Endothelial cell of umbilical vein (primary cell): ENCODE measurements around the gene ABCA2. TPM values are rescaled to one million over a fixed set of nuclear protein-coding genes. Genes with fewer than 3 reads are reported as not detected.

Source experiments
- BruUV-seq: library from RNA; stranded (reverse); fragments of 400-500 nt; replicated peaks from 2 replicates; lab custom pipeline; 2021; lab: Mats Ljungman, UMichigan
- CTCF ChIA-PET: fragments of 300-600, 350-600 bp; sonication (Branson Sonifier 250); formaldehyde crosslinking; loops from one replicate; lab custom pipeline; 2021; ENCODE audit warnings: antibody characterized with exemption, inconsistent platforms; lab: Charles Lee
- POLR2A ChIA-PET: fragments of 300-600, 350-600 bp; sonication (Branson Sonifier 250); formaldehyde crosslinking; loops from one replicate; lab custom pipeline; 2021; ENCODE audit warnings: antibody characterized with exemption, inconsistent platforms; lab: Charles Lee
- DNase-seq: peaks from one replicate; pipeline ENCODE4 v3.0.0-alpha.2; 2011; ENCODE audit warnings: low read depth, low spot score
- FAIRE-seq: peaks from 2 replicates; lab custom pipeline; 2011; peaks lifted over from hg19 to GRCh38; lab: Jason Lieb, UNC
- H2AFZ ChIP-seq: 2 replicates; pipeline ENCODE4 v1.6.0; 2012; ENCODE audit warnings: low read depth, low read length, control low read depth, inconsistent platforms
- H3K27ac ChIP-seq: 2 replicates; pipeline ENCODE4 v1.5.1; 2011; ENCODE audit warnings: low read depth, mild to moderate bottlenecking, control low read depth, low read length, moderate library complexity; ENCODE audit not compliant: insufficient read depth
- H3K27me3 ChIP-seq, 2 experiments: 2 replicates each; pipeline versions ENCODE4 v1.6.0 to v1.6.1; 2011; ENCODE audit warnings: low read length in 2 of 2, mixed read lengths in 1 of 2; ENCODE audit not compliant: control insufficient read depth in 2 of 2, insufficient read depth in 2 of 2
- H3K36me3 ChIP-seq, 2 experiments: 2 replicates in 1 of 2; 3 replicates in 1 of 2; pipeline ENCODE4 v1.5.1; 2011; ENCODE audit warnings: low read length in 2 of 2, mild to moderate bottlenecking in 1 of 2, moderate library complexity in 1 of 2; ENCODE audit not compliant: control insufficient read depth in 2 of 2, insufficient read depth in 2 of 2; ENCODE audit errors: extremely low read depth in 1 of 2
- H3K4me1 ChIP-seq: 3 replicates; pipeline ENCODE4 v1.5.1; 2011; ENCODE audit warnings: mild to moderate bottlenecking, low read length; ENCODE audit not compliant: control insufficient read depth, insufficient read depth; ENCODE audit errors: extremely low read depth
- H3K4me2 ChIP-seq: 2 replicates; pipeline ENCODE4 v1.6.1; 2011; ENCODE audit warnings: low read length, control low read depth, mixed read lengths; ENCODE audit not compliant: insufficient read depth
- H3K4me3 ChIP-seq, 3 experiments: fragments of 200-600 bp in 1 of 3; sonication (generic), shearing (Covaris generic) in 1 of 3; replicated peaks in 1 of 3; 2 replicates each; pipeline ENCODE4 v1.5.1; 2011 to 2016; ENCODE audit warnings: control low read depth in 3 of 3, low read length in 3 of 3, mild to moderate bottlenecking in 2 of 3, inconsistent platforms in 1 of 3, low read depth in 1 of 3, moderate library complexity in 1 of 3; ENCODE audit not compliant: insufficient read depth in 1 of 3
- H3K79me2 ChIP-seq: 2 replicates; pipeline ENCODE4 v1.6.0; 2012; ENCODE audit warnings: low read length, inconsistent platforms; ENCODE audit not compliant: control insufficient read depth, insufficient read depth
- H3K9ac ChIP-seq: replicated peaks from 2 replicates; pipeline ENCODE3; 2011; ENCODE audit warnings: low read length, control low read depth; ENCODE audit not compliant: insufficient read depth; ENCODE audit errors: extremely low read depth
- H3K9me1 ChIP-seq: replicated peaks from 3 replicates; pipeline ENCODE4 v1.6.0; 2011; ENCODE audit warnings: mild to moderate bottlenecking, low read length; ENCODE audit not compliant: control insufficient read depth, insufficient read depth; ENCODE audit errors: extremely low read depth
- H3K9me3 ChIP-seq: replicated peaks from 2 replicates; pipeline ENCODE4 v1.5.1; 2012; ENCODE audit warnings: low read length, inconsistent platforms; ENCODE audit not compliant: control insufficient read depth, insufficient read depth
- H4K20me1 ChIP-seq: replicated peaks from 2 replicates; pipeline ENCODE3; 2011; ENCODE audit warnings: mild to moderate bottlenecking, low read length; ENCODE audit not compliant: control insufficient read depth, insufficient read depth; ENCODE audit errors: extremely low read depth
- CTCF ChIP-seq, 2 donors: IDR thresholded peaks; 1 replicate in 1 of 2; 2 replicates in 1 of 2; pipeline ENCODE4 v1.5.1; 2011; ENCODE audit warnings: low read length in 2 of 2, mild to moderate bottlenecking in 2 of 2, moderate library complexity in 2 of 2, control low read depth in 1 of 2, inconsistent platforms in 1 of 2, low read depth in 1 of 2; ENCODE audit not compliant: insufficient read depth in 1 of 2; ENCODE audit errors: extremely low read depth in 1 of 2
- FOS ChIP-seq: IDR thresholded peaks from 2 replicates; pipeline ENCODE4 v1.6.1; 2011; ENCODE audit warnings: mild to moderate bottlenecking, low read length, moderate library complexity, borderline replicate concordance; ENCODE audit not compliant: insufficient read depth
- GATA2 ChIP-seq: IDR thresholded peaks from 2 replicates; pipeline ENCODE4 v1.7.0; 2011; ENCODE audit warnings: low read depth, mild to moderate bottlenecking, moderate library complexity, mixed read lengths, low read length; ENCODE audit not compliant: insufficient read length, insufficient read depth
- MAX ChIP-seq: IDR thresholded peaks from 2 replicates; pipeline ENCODE4 v1.6.1; 2011; ENCODE audit not compliant: insufficient read depth, insufficient read length
- MYC ChIP-seq: IDR thresholded peaks from one replicate; pipeline ENCODE4 v1.6.1; 2011; ENCODE audit warnings: mild to moderate bottlenecking, low read depth, low read length
- POLR2A ChIP-seq: IDR thresholded peaks from 2 replicates; pipeline ENCODE4 v1.6.1; 2012; ENCODE audit warnings: low read depth, mild to moderate bottlenecking, control low read depth, low read length
- dilution Hi-C: fragments of 300-500 bp; cut with MboI; formaldehyde crosslinking; loops from one replicate; pipeline ENCODE4 v1.15.0; 2019; ENCODE audit warnings: low sequenced_read_pairs; ENCODE audit not compliant: extremely low pct_ligation_motif_present
- intact Hi-C: fragments of 100-400 bp; cut with micrococcal nuclease; formaldehyde crosslinking; loops from one replicate; pipeline ENCODE4 v1.10.0; 2022
- polyA plus RNA-seq, 4 experiments: library from polyadenylated mRNA; depleted of rRNA in 3 of 4; stranded (reverse) in 3 of 4; unstranded in 1 of 4; fragments of >200 nt; gene quantifications; 2 replicates each; pipeline versions ENCODE4 v1.2.1 to v1.2.3, GENCODE V29; 2011 to 2012; ENCODE audit warnings: missing spikeins in 1 of 4
- total RNA-seq: library from RNA; stranded (reverse); gene quantifications from 2 replicates; pipeline ENCODE4 v1.2.3, GENCODE V29; 2021

The ABCA2 gene
- total and polyA plus RNA-seq, 2 donors (not counting 3 experiments of a cell fraction or from before 2014, with no cell fraction given), result 20.0 to 29.1 TPM

- no peak overlapping the region for H3K9ac ChIP-seq
- CTCF ChIA-PET, result interaction anchor here (1.3 kb wide), 1 partner anchor 36 kb away, joined by 3 read pairs; no protein-coding TSS in a partner anchor
- no peak overlapping the region for H3K4me3 ChIP-seq
- DNase-seq (no peak), FAIRE-seq (no peak)
- no peak overlapping the region for H2AFZ ChIP-seq
- TF ChIP-seq POLR2A, result no peak
- TF ChIP-seq MYC, result no peak
- TF ChIP-seq FOS, result no peak
- no peak for TF ChIP-seq GATA2
- no peak for TF ChIP-seq CTCF (IDR thresholded peaks at IDR 0.05; ENCODE audit: extremely low read depth in 1 of 2, insufficient read depth in 1 of 2, low read depth in 1 of 2, low read length in 2 of 2)
- no peak for TF ChIP-seq MAX
- no peak overlapping the region for H3K27ac ChIP-seq
- dilution Hi-C loops, result no loop called here
- intact Hi-C loops, result no loop called here
- H3K27me3 ChIP-seq, result peaks cover 3 to 10% of the 10 kb centered on the region in 2 experiments
- no peaks in the 10 kb centered on the region for H3K36me3 ChIP-seq
- no peaks in the 10 kb centered on the region for H3K79me2 ChIP-seq
- no peaks in the 10 kb centered on the region for H3K9me1 ChIP-seq
- H3K4me1 ChIP-seq, result peaks cover 4% of the 10 kb centered on the region
- no peaks in the 10 kb centered on the region for H3K9me3 ChIP-seq
- no peak overlapping the region for H3K4me2 ChIP-seq
- BruUV-seq, result no TSS peak
- H4K20me1 ChIP-seq, result no peaks in the 10 kb centered on the region
- POLR2A ChIA-PET, result no interaction called here
Measured at GRCh38 chr9:136984464-136985026, 43.5 kb downstream of the ABCA2 start.
